ENCODE results near the gene SCN8A.

- no peak for TF ChIP-seq CTCF (IDR thresholded peaks at IDR 0.05; ENCODE audit: extremely low read depth in 1 of 2, insufficient read depth in 1 of 2, low read depth in 1 of 2, low read length in 2 of 2)
- no peak for TF ChIP-seq MAX (IDR thresholded peaks at IDR 0.05; ENCODE audit: insufficient read depth, insufficient read length)
- no peak for TF ChIP-seq POLR2A (IDR thresholded peaks at IDR 0.05; ENCODE audit: low read depth, low read length)
- no peak for TF ChIP-seq MYC (IDR thresholded peaks at IDR 0.05; ENCODE audit: low read depth, low read length)
- TF ChIP-seq POLR2AphosphoS5 (IDR thresholded peaks at IDR 0.05; ENCODE audit: insufficient read depth, low read depth, low read length): no peak
- TF ChIP-seq EZH2 (IDR thresholded peaks at IDR 0.05; ENCODE audit: borderline replicate concordance, low read depth, low read length, severe bottlenecking): no peak
- no peak for TF ChIP-seq JUN (IDR thresholded peaks at IDR 0.05; ENCODE audit: borderline replicate concordance, insufficient read depth, insufficient read length, low read depth)
- no peak for TF ChIP-seq GATA2 (IDR thresholded peaks at IDR 0.05; ENCODE audit: insufficient read depth, insufficient read length, low read depth, low read length)
- TF ChIP-seq FOS (IDR thresholded peaks at IDR 0.05; ENCODE audit: borderline replicate concordance, insufficient read depth, low read length): no peak
These were observed 135.9 kb downstream of the SCN8A start for GRCh38 chr12:51726931-51727330.

Measured in endothelial cell of umbilical vein (primary cell).